Stomach smooth muscle (tissue), 2 donors: ENCODE measurements around the gene SKP2.

ENCODE experiments used
- H3K27ac ChIP-seq: one replicate; pipeline ENCODE4 v1.7.0; 2013; ENCODE audit warnings: mild to moderate bottlenecking, low read length, inconsistent platforms
- H3K27me3 ChIP-seq, 2 donors: one replicate each; pipeline ENCODE4 v1.7.0; 2013; ENCODE audit warnings: low read length in 2 of 2; ENCODE audit not compliant: insufficient read depth in 2 of 2, control insufficient read depth in 1 of 2
- H3K36me3 ChIP-seq, 2 donors: one replicate each; pipeline ENCODE4 v1.7.0; 2013; ENCODE audit warnings: low read length in 2 of 2; ENCODE audit not compliant: control insufficient read depth in 2 of 2, insufficient read depth in 2 of 2
- H3K4me1 ChIP-seq: one replicate; pipeline ENCODE4 v1.7.0; 2013; ENCODE audit warnings: low read length; ENCODE audit not compliant: control insufficient read depth, insufficient read depth
- H3K4me3 ChIP-seq, 2 donors: one replicate each; pipeline ENCODE4 v1.7.0; 2013; ENCODE audit warnings: low read length in 2 of 2
- H3K9ac ChIP-seq, 2 donors: one replicate each; pipeline ENCODE4 v1.7.0; 2013; ENCODE audit warnings: low read length in 2 of 2, mild to moderate bottlenecking in 1 of 2
- H3K9me3 ChIP-seq, 2 donors: one replicate each; pipeline ENCODE4 v1.7.0; 2013; ENCODE audit warnings: low read length in 2 of 2; ENCODE audit not compliant: control insufficient read depth in 2 of 2
- donor health status: healthy.
- donor health status: Pancreatic carcinoma.

Gene SKP2

GRCh38 chr5:36156619-36157018 lies 4.7 kb downstream of the SKP2 start:
- Histone ChIP-seq H3K27ac (no peak overlapping the region), H3K4me3 (no peak overlapping the region), H3K9ac (no peak overlapping the region), H3K27me3 (no peaks in the 10 kb centered on the region), H3K4me1 (peaks cover 14% of the 10 kb centered on the region), H3K36me3 (peaks cover 16 to 18% of the 10 kb centered on the region in 2 donors), H3K9me3 (no peaks in the 10 kb centered on the region)

- Histone ChIP-seq H3K27me3 (no peaks in the 10 kb centered on the region), H3K36me3 (peaks cover 23 to 27% of the 10 kb centered on the region in 2 donors), H3K9me3 (no peaks in the 10 kb centered on the region), H3K4me3 (no peak overlapping the region), H3K4me1 (peaks cover 9% of the 10 kb centered on the region), H3K9ac (no peak overlapping the region), H3K27ac (no peak overlapping the region)
Measured at GRCh38 chr5:36158144-36158543, 6.2 kb downstream of the SKP2 start.

GRCh38 chr5:36160617-36161016 lies 8.7 kb downstream of the SKP2 start:
- peaks cover 30 to 38% of the 10 kb centered on the region in 2 donors for H3K36me3 ChIP-seq

GRCh38 chr5:36161361-36161760 lies 9.4 kb downstream of the SKP2 start:
- H3K4me1 ChIP-seq = no peaks in the 10 kb centered on the region
- H3K27ac ChIP-seq = no peak overlapping the region
- no peaks in the 10 kb centered on the region for H3K27me3 ChIP-seq
- H3K9me3 ChIP-seq = no peaks in the 10 kb centered on the region
- H3K36me3 ChIP-seq = peaks cover 30 to 35% of the 10 kb centered on the region in 2 donors
- H3K9ac ChIP-seq = no peak overlapping the region
- H3K4me3 ChIP-seq = no peak overlapping the region

More at GRCh38 chr5:36160617-36161016, 8.7 kb downstream of the SKP2 start:
- Histone ChIP-seq H3K9me3 (no peaks in the 10 kb centered on the region), H3K27me3 (no peaks in the 10 kb centered on the region), H3K4me1 (no peaks in the 10 kb centered on the region), H3K27ac (no peak overlapping the region), H3K4me3 (no peak overlapping the region), H3K9ac (no peak overlapping the region)

- no peaks in the 10 kb centered on the region for H3K4me1 ChIP-seq
- H3K4me3 ChIP-seq = no peak overlapping the region
- no peaks in the 10 kb centered on the region for H3K9me3 ChIP-seq
- H3K27ac ChIP-seq = no peak overlapping the region
- H3K9ac ChIP-seq = no peak overlapping the region
- peaks cover 28 to 42% of the 10 kb centered on the region in 2 donors for H3K36me3 ChIP-seq
- no peaks in the 10 kb centered on the region for H3K27me3 ChIP-seq
Measured at GRCh38 chr5:36162810-36163486, 11.0 kb downstream of the SKP2 start.

- no peaks in the 10 kb centered on the region for H3K9me3 ChIP-seq
- H3K27ac ChIP-seq = no peak overlapping the region
- H3K9ac ChIP-seq = no peak overlapping the region
- H3K36me3 ChIP-seq = peaks cover 33 to 44% of the 10 kb centered on the region in 2 donors
- no peaks in the 10 kb centered on the region for H3K4me1 ChIP-seq
- H3K4me3 ChIP-seq = no peak overlapping the region
- no peaks in the 10 kb centered on the region for H3K27me3 ChIP-seq
Measured at GRCh38 chr5:36164461-36164860, 12.6 kb downstream of the SKP2 start.

- Histone ChIP-seq H3K9ac (no peak overlapping the region), H3K9me3 (no peaks in the 10 kb centered on the region), H3K36me3 (peaks cover 38 to 49% of the 10 kb centered on the region in 2 donors), H3K4me3 (no peak overlapping the region), H3K27me3 (no peaks in the 10 kb centered on the region), H3K27ac (no peak overlapping the region), H3K4me1 (no peaks in the 10 kb centered on the region)
Measured at GRCh38 chr5:36168737-36169136, 16.8 kb downstream of the SKP2 start.

- Histone ChIP-seq H3K9ac (no peak overlapping the region), H3K27me3 (no peaks in the 10 kb centered on the region), H3K4me1 (no peaks in the 10 kb centered on the region), H3K9me3 (no peaks in the 10 kb centered on the region), H3K36me3 (peaks cover 34 to 47% of the 10 kb centered on the region in 2 donors), H3K4me3 (no peak overlapping the region), H3K27ac (no peak overlapping the region)
Measured at GRCh38 chr5:36170832-36171424, 19.0 kb downstream of the SKP2 start.

GRCh38 chr5:36172599-36172998 lies 20.7 kb downstream of the SKP2 start:
- Histone ChIP-seq H3K4me1 (no peaks in the 10 kb centered on the region), H3K27ac (no peak overlapping the region), H3K36me3 (peaks cover 28 to 53% of the 10 kb centered on the region in 2 donors), H3K27me3 (no peaks in the 10 kb centered on the region), H3K4me3 (no peak overlapping the region), H3K9me3 (no peaks in the 10 kb centered on the region), H3K9ac (no peak overlapping the region)

GRCh38 chr5:36173426-36173825 lies 21.5 kb downstream of the SKP2 start:
- H3K9me3 ChIP-seq = no peaks in the 10 kb centered on the region
- no peaks in the 10 kb centered on the region for H3K4me1 ChIP-seq
- no peaks in the 10 kb centered on the region for H3K27me3 ChIP-seq
- peaks cover 22 to 51% of the 10 kb centered on the region in 2 donors for H3K36me3 ChIP-seq
- no peak overlapping the region for H3K4me3 ChIP-seq
- no peak overlapping the region for H3K27ac ChIP-seq
- H3K9ac ChIP-seq = no peak overlapping the region

- Histone ChIP-seq H3K27ac (no peak overlapping the region), H3K9me3 (no peaks in the 10 kb centered on the region), H3K4me1 (no peaks in the 10 kb centered on the region), H3K36me3 (peaks cover 23 to 46% of the 10 kb centered on the region in 2 donors), H3K4me3 (no peak overlapping the region), H3K27me3 (no peaks in the 10 kb centered on the region), H3K9ac (no peak overlapping the region)
Measured at GRCh38 chr5:36174119-36174518, 22.2 kb downstream of the SKP2 start.
